HepG2 (cell line): ENCODE data around the gene CFAP61. TPM values are rescaled to one million over a fixed set of nuclear protein-coding genes. Genes with fewer than 3 reads are reported as not detected.

ENCODE experiments used
- ATAC-seq: fragments of 200-7000 bp; cut with Tn5 transposase; 3 replicates; pipeline ENCODE4 v1.9.1; 2020; ENCODE audit warnings: mild to moderate bottlenecking, moderate library complexity
- BruUV-seq: library from RNA; stranded (reverse); fragments of 400-500 nt; replicated peaks from 2 replicates; lab custom pipeline; 2021; lab: Mats Ljungman, UMichigan
- CTCF ChIA-PET: fragments of 300-600 bp; formaldehyde crosslinking; extraction: SDS; loops from one replicate; lab custom pipeline; 2021; ENCODE audit warnings: low total read pairs, inconsistent platforms, low intra/inter-chr PET ratio; lab: Yijun Ruan, JAX
- POLR2A ChIA-PET: fragments of 350-600 bp; sonication (Branson Sonifier 250); formaldehyde crosslinking; loops from one replicate; lab custom pipeline; 2020; ENCODE audit warnings: antibody characterized with exemption, inconsistent platforms; lab: Yijun Ruan, JAX
- DNase-seq: peaks from one replicate; pipeline ENCODE4 v3.0.0-alpha.2; 2015; ENCODE audit warnings: low spot score
- FAIRE-seq: peaks from 3 replicates; lab custom pipeline; 2011; peaks lifted over from hg19 to GRCh38; lab: Jason Lieb, UNC
- H2AFZ ChIP-seq: one replicate; pipeline ENCODE4 v1.6.1; 2011; ENCODE audit warnings: low read length, inconsistent platforms
- H3K27ac ChIP-seq: fragments of 300-600 bp; 3 replicates; pipeline ENCODE4 v1.8.0; 2011; ENCODE audit warnings: mixed run types, mild to moderate bottlenecking, mixed read lengths, low read length, inconsistent platforms; ENCODE audit not compliant: insufficient read depth; ENCODE audit errors: extremely low read length
- H3K27me3 ChIP-seq, 2 experiments: fragments of 200-600 bp in 1 of 2; 2 replicates in 1 of 2; 3 replicates in 1 of 2; pipeline versions ENCODE4 v1.6.0 to v1.8.0; 2011; ENCODE audit warnings: low read length in 2 of 2, mild to moderate bottlenecking in 2 of 2, moderate library complexity in 2 of 2, inconsistent platforms in 1 of 2; ENCODE audit not compliant: insufficient read depth in 2 of 2, control insufficient read depth in 1 of 2
- H3K36me3 ChIP-seq, 2 experiments: fragments of 200-600 bp in 1 of 2; replicated peaks in 1 of 2; 2 replicates in 1 of 2; 3 replicates in 1 of 2; pipeline versions ENCODE4 v1.5.1 to v1.8.0; 2011; ENCODE audit warnings: low read length in 2 of 2, inconsistent platforms in 1 of 2; ENCODE audit not compliant: insufficient read depth in 2 of 2, control insufficient read depth in 1 of 2
- H3K4me1 ChIP-seq: 2 replicates; pipeline ENCODE4 v1.5.1; 2012; ENCODE audit warnings: low read length, inconsistent platforms; ENCODE audit not compliant: insufficient read depth
- H3K4me2 ChIP-seq: 2 replicates; pipeline ENCODE4 v1.6.0; 2011; ENCODE audit warnings: low read depth, low read length, inconsistent platforms
- H3K4me3 ChIP-seq, 3 experiments: fragments of 200-600 bp in 1 of 3; sonication (generic), shearing (Covaris generic) in 1 of 3; replicated peaks in 1 of 3; 2 replicates each; pipeline ENCODE4 v1.5.1; 2011 to 2016; ENCODE audit warnings: low read length in 3 of 3, inconsistent platforms in 2 of 3, low read depth in 2 of 3, mild to moderate bottlenecking in 2 of 3, control low read depth in 1 of 3, mixed read lengths in 1 of 3; ENCODE audit not compliant: insufficient read depth in 1 of 3
- H3K79me2 ChIP-seq: one replicate; pipeline ENCODE4 v1.6.1; 2011; ENCODE audit warnings: low read length, inconsistent platforms; ENCODE audit not compliant: insufficient read depth
- H3K9ac ChIP-seq: 2 replicates; pipeline ENCODE4 v1.6.0; 2011; ENCODE audit warnings: mild to moderate bottlenecking, low read depth, low read length, inconsistent platforms; ENCODE audit not compliant: insufficient read depth
- H3K9me3 ChIP-seq: 2 replicates; pipeline ENCODE4 v1.5.1; 2012; ENCODE audit warnings: mild to moderate bottlenecking, low read length
- H4K20me1 ChIP-seq: 2 replicates; pipeline ENCODE4 v1.6.0; 2011; ENCODE audit warnings: inconsistent platforms, mild to moderate bottlenecking, low read length, moderate library complexity; ENCODE audit not compliant: insufficient read depth
- ADNP ChIP-seq: sonication (generic); formaldehyde crosslinking; IDR thresholded peaks from 2 replicates; pipeline ENCODE4 v1.4.0; 2020; ENCODE audit warnings: missing genetic modification reagents
- ATF6 ChIP-seq: sonication (generic); formaldehyde crosslinking; conservative IDR thresholded peaks from 2 replicates; pipeline ENCODE4 v1.4.0; 2020; ENCODE audit warnings: missing genetic modification reagents
- DNMT1 ChIP-seq: sonication (generic); formaldehyde crosslinking; IDR thresholded peaks from 2 replicates; pipeline ENCODE4 v1.5.1; 2020; ENCODE audit warnings: mild to moderate bottlenecking, missing genetic modification reagents
- HDAC1 ChIP-seq: sonication (generic); formaldehyde crosslinking; IDR thresholded peaks from 2 replicates; pipeline ENCODE4 v1.5.1; 2020; ENCODE audit warnings: mild to moderate bottlenecking, missing genetic modification reagents
- MTERF4 ChIP-seq: sonication (generic); formaldehyde crosslinking; IDR thresholded peaks from 2 replicates; pipeline ENCODE4 v1.8.0; 2023; ENCODE audit warnings: mild to moderate bottlenecking, missing genetic modification reagents
- THRA ChIP-seq: sonication (generic); formaldehyde crosslinking; IDR thresholded peaks from 2 replicates; pipeline ENCODE4 v1.4.0; 2020; ENCODE audit warnings: missing genetic modification reagents, borderline replicate concordance
- ZNF446 ChIP-seq: sonication (generic); formaldehyde crosslinking; IDR thresholded peaks from 2 replicates; pipeline ENCODE4 v1.5.0; 2020; ENCODE audit warnings: mild to moderate bottlenecking, missing genetic modification reagents
- ZNF547 ChIP-seq: sonication (generic); formaldehyde crosslinking; IDR thresholded peaks from 2 replicates; pipeline ENCODE4 v1.5.1; 2020; ENCODE audit warnings: mild to moderate bottlenecking, missing genetic modification reagents
- ZNF670 ChIP-seq: sonication (generic); formaldehyde crosslinking; IDR thresholded peaks from 2 replicates; pipeline ENCODE4 v1.8.0; 2022; ENCODE audit warnings: mild to moderate bottlenecking, missing genetic modification reagents, borderline replicate concordance
- WGBS: methylation state at CpG from one replicate; pipeline ENCODE4 v1.1.6; 2017; ENCODE audit warnings: low lambda C conversion rate; 5-methylcytosine and 5-hydroxymethylcytosine counted together
- in situ Hi-C: cut with HindIII; loops from 2 replicates; pipeline ENCODE4 v1.10.0; 2017; ENCODE audit warnings: low pct_unique_long_range_greater_than_20kb; ENCODE audit not compliant: extremely low pct_ligation_motif_present
- intact Hi-C: fragments of 100-400 bp; cut with micrococcal nuclease; formaldehyde crosslinking; loops from one replicate; pipeline ENCODE4 v1.10.0; 2022; ENCODE audit not compliant: unreplicated experiment
- polyA plus RNA-seq, 8 experiments: library from polyadenylated mRNA; depleted of rRNA in 3 of 8; stranded (reverse) in 7 of 8; unstranded in 1 of 8; fragments of >200 nt; fragmentation: Illumina TruSeq in 4 of 8; extraction: Trizol in 4 of 8; gene quantifications; 2 replicates each; pipeline versions ENCODE4 v1.2.1 to v1.2.3, GENCODE V29; 2011 to 2016; ENCODE audit warnings: low read depth in 4 of 8, missing spikeins in 1 of 8, mixed read lengths in 1 of 8; ENCODE audit not compliant: insufficient read depth in 1 of 8
- total RNA-seq, 5 experiments: library from RNA; depleted of rRNA; stranded (reverse); fragments of >200 nt; fragmentation: Illumina TruSeq; extraction: Trizol; gene quantifications; 2 replicates each; pipeline ENCODE4 v1.2.3, GENCODE V29; 2016; ENCODE audit warnings: low read depth in 1 of 5
- TF ChIP-seq, protein P1 (sequence below): sonication (generic); formaldehyde crosslinking; IDR thresholded peaks from 2 replicates; pipeline ENCODE4 v1.5.0; 2020; ENCODE audit warnings: mild to moderate bottlenecking, missing genetic modification reagents, moderate library complexity
- TF ChIP-seq, protein P2 (sequence below): sonication (generic); formaldehyde crosslinking; IDR thresholded peaks from 2 replicates; pipeline ENCODE4 v1.4.0; 2020; ENCODE audit warnings: mild to moderate bottlenecking, missing genetic modification reagents, borderline replicate concordance
- TF ChIP-seq, protein P3 (sequence below): IDR thresholded peaks from 2 replicates; pipeline ENCODE4 v1.6.1; 2016; ENCODE audit warnings: mild to moderate bottlenecking, missing biosample characterization, missing genetic modification reagents

Gene CFAP61
- total and polyA plus RNA-seq, 2 of the 13 experiments (the other 11 are each of a cell fraction or from before 2014, with no cell fraction given) = 0.27 TPM; not detected in 1

GRCh38 chr20:20137851-20138250, 85.5 kb downstream of the CFAP61 start:
- no peak overlapping the region for H3K9ac ChIP-seq
- 55% methylated on average over 5 of the region's 5 CpGs for WGBS
- DNase-seq (no peak), FAIRE-seq (no peak), ATAC-seq (no peak; the same call in 2 of the 3 replicates)
- no peak for TF ChIP-seq MTERF4
- no peak for TF ChIP-seq THRA (CRISPR knock-in tag)
- TF ChIP-seq ZNF670 (CRISPR knock-in tag) = no peak
- no peak for TF ChIP-seq ZNF446 (CRISPR knock-in tag)
- TF ChIP-seq DNMT1 = no peak
- TF ChIP-seq ATF6 (CRISPR knock-in tag) = no peak
- TF ChIP-seq, protein P1, sequence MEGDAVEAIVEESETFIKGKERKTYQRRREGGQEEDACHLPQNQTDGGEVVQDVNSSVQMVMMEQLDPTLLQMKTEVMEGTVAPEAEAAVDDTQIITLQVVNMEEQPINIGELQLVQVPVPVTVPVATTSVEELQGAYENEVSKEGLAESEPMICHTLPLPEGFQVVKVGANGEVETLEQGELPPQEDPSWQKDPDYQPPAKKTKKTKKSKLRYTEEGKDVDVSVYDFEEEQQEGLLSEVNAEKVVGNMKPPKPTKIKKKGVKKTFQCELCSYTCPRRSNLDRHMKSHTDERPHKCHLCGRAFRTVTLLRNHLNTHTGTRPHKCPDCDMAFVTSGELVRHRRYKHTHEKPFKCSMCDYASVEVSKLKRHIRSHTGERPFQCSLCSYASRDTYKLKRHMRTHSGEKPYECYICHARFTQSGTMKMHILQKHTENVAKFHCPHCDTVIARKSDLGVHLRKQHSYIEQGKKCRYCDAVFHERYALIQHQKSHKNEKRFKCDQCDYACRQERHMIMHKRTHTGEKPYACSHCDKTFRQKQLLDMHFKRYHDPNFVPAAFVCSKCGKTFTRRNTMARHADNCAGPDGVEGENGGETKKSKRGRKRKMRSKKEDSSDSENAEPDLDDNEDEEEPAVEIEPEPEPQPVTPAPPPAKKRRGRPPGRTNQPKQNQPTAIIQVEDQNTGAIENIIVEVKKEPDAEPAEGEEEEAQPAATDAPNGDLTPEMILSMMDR (CRISPR knock-in tag) = no peak
- TF ChIP-seq, protein P2, sequence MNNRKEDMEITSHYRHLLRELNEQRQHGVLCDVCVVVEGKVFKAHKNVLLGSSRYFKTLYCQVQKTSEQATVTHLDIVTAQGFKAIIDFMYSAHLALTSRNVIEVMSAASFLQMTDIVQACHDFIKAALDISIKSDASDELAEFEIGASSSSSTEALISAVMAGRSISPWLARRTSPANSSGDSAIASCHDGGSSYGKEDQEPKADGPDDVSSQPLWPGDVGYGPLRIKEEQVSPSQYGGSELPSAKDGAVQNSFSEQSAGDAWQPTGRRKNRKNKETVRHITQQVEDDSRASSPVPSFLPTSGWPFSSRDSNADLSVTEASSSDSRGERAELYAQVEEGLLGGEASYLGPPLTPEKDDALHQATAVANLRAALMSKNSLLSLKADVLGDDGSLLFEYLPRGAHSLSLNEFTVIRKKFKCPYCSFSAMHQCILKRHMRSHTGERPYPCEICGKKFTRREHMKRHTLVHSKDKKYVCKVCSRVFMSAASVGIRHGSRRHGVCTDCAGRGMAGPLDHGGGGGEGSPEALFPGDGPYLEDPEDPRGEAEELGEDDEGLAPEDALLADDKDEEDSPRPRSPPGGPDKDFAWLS (CRISPR knock-in tag) = no peak
- TF ChIP-seq ADNP (CRISPR knock-in tag) = no peak
- no peak for TF ChIP-seq HDAC1 (CRISPR knock-in tag)
- no peak for TF ChIP-seq ZNF547 (CRISPR knock-in tag)
- TF ChIP-seq, protein P3, sequence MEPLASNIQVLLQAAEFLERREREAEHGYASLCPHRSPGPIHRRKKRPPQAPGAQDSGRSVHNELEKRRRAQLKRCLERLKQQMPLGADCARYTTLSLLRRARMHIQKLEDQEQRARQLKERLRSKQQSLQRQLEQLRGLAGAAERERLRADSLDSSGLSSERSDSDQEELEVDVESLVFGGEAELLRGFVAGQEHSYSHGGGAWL = no peak
- no peaks in the 10 kb centered on the region for H3K27me3 ChIP-seq
- intact Hi-C loops = no loop called here
- H3K4me2 ChIP-seq = no peak overlapping the region
- H3K27ac ChIP-seq = no peak overlapping the region
- H3K4me1 ChIP-seq = no peaks in the 10 kb centered on the region
- H4K20me1 ChIP-seq = no peaks in the 10 kb centered on the region
- H3K36me3 ChIP-seq = no peaks in the 10 kb centered on the region
- CTCF ChIA-PET = no interaction called here
- in situ Hi-C loops = no loop called here
- H3K79me2 ChIP-seq = no peaks in the 10 kb centered on the region
- no peak overlapping the region for H3K4me3 ChIP-seq
- H2AFZ ChIP-seq = no peak overlapping the region
- POLR2A ChIA-PET = no interaction called here
- BruUV-seq = no TSS peak
- no peaks in the 10 kb centered on the region for H3K9me3 ChIP-seq
